Measurements from ENCODE around the gene CFAP20DC. TPM values are rescaled to one million over a fixed set of nuclear protein-coding genes. Genes with fewer than 3 reads are reported as not detected.
"Not testable (repeated sequence)": the region's sequence is repeated elsewhere in the genome, so short reads cannot be mapped to it uniquely, and the experiment has no call there.

Gene CFAP20DC
- total RNA-seq, 2 donors from 2014 or later: 1.8 to 6.2 TPM

- Mint-ChIP-seq H3K4me1 (no peaks in the 10 kb centered on the region), H3K27me3 (no peaks in the 10 kb centered on the region), H3K9me3 (no peaks in the 10 kb centered on the region), H3K27ac (no peak overlapping the region), H3K4me3 (no peak overlapping the region), H3K36me3 (ENCODE audit: low read depth) (no peaks in the 10 kb centered on the region)
- no peak for ATAC-seq (replicated peaks)
Observed at GRCh38 chr3:59056706-59057105, 6.9 kb upstream of the CFAP20DC start.

- no peaks in the 10 kb centered on the region for H3K27me3 Mint-ChIP-seq
- ATAC-seq (replicated peaks): no peak
- H3K4me3 Mint-ChIP-seq: no peak overlapping the region
- no peak overlapping the region for H3K27ac Mint-ChIP-seq
- H3K9me3 Mint-ChIP-seq: no peaks in the 10 kb centered on the region
- H3K36me3 Mint-ChIP-seq (ENCODE audit: low read depth): no peaks in the 10 kb centered on the region
- H3K4me1 Mint-ChIP-seq: no peaks in the 10 kb centered on the region
Observed at GRCh38 chr3:59052803-59053411, 3.1 kb upstream of the CFAP20DC start.

GRCh38 chr3:59050811-59051414, 1.1 kb upstream of the CFAP20DC start:
- H3K27ac Mint-ChIP-seq; H3K4me1 Mint-ChIP-seq; H3K36me3 Mint-ChIP-seq (ENCODE audit: low read depth); H3K4me3 Mint-ChIP-seq; H3K27me3 Mint-ChIP-seq; H3K9me3 Mint-ChIP-seq; ATAC-seq (replicated peaks): not testable (repeated sequence)

- Mint-ChIP-seq H3K4me1 (no peaks in the 10 kb centered on the region), H3K36me3 (ENCODE audit: low read depth) (no peaks in the 10 kb centered on the region), H3K4me3 (no peak overlapping the region), H3K9me3 (no peaks in the 10 kb centered on the region), H3K27ac (no peak overlapping the region), H3K27me3 (no peaks in the 10 kb centered on the region)
- ATAC-seq (replicated peaks): no peak
Observed at GRCh38 chr3:59046839-59047238, 3.0 kb downstream of the CFAP20DC start.

- no peaks in the 10 kb centered on the region for H3K9me3 Mint-ChIP-seq
- no peak for ATAC-seq (replicated peaks)
Observed at GRCh38 chr3:59043391-59043790, 6.4 kb downstream of the CFAP20DC start.

GRCh38 chr3:59040902-59041301, 8.9 kb downstream of the CFAP20DC start:
- Mint-ChIP-seq H3K9me3 (no peaks in the 10 kb centered on the region), H3K27ac (no peak overlapping the region)

More at GRCh38 chr3:59043391-59043790, 6.4 kb downstream of the CFAP20DC start:
- Mint-ChIP-seq H3K4me3 (no peak overlapping the region), H3K4me1 (no peaks in the 10 kb centered on the region), H3K36me3 (ENCODE audit: low read depth) (no peaks in the 10 kb centered on the region), H3K27ac (no peak overlapping the region), H3K27me3 (no peaks in the 10 kb centered on the region)

GRCh38 chr3:59027607-59028006, 22.2 kb downstream of the CFAP20DC start:
- Mint-ChIP-seq H3K36me3 (ENCODE audit: low read depth) (no peaks in the 10 kb centered on the region), H3K27me3 (peaks cover 7% of the 10 kb centered on the region), H3K27ac (no peak overlapping the region), H3K4me3 (no peak overlapping the region), H3K9me3 (peaks cover 4% of the 10 kb centered on the region), H3K4me1 (no peaks in the 10 kb centered on the region)
- no peak for ATAC-seq (replicated peaks)

More at GRCh38 chr3:59040902-59041301, 8.9 kb downstream of the CFAP20DC start:
- H3K4me3 Mint-ChIP-seq: no peak overlapping the region
- no peak for ATAC-seq (replicated peaks)
- H3K36me3 Mint-ChIP-seq (ENCODE audit: low read depth): no peaks in the 10 kb centered on the region
- no peaks in the 10 kb centered on the region for H3K4me1 Mint-ChIP-seq
- H3K27me3 Mint-ChIP-seq: no peaks in the 10 kb centered on the region

GRCh38 chr3:59023612-59024011, 26.2 kb downstream of the CFAP20DC start:
- H3K36me3 Mint-ChIP-seq (ENCODE audit: low read depth): no peaks in the 10 kb centered on the region
- no peak overlapping the region for H3K27ac Mint-ChIP-seq
- H3K4me3 Mint-ChIP-seq: no peak overlapping the region
- H3K27me3 Mint-ChIP-seq: peaks cover 3% of the 10 kb centered on the region
- no peaks in the 10 kb centered on the region for H3K9me3 Mint-ChIP-seq
- no peak for ATAC-seq (replicated peaks)
- no peaks in the 10 kb centered on the region for H3K4me1 Mint-ChIP-seq

GRCh38 chr3:59017617-59017984, 32.2 kb downstream of the CFAP20DC start:
- Mint-ChIP-seq H3K4me3 (no peak overlapping the region), H3K9me3 (no peaks in the 10 kb centered on the region), H3K36me3 (ENCODE audit: low read depth) (no peaks in the 10 kb centered on the region), H3K27ac (no peak overlapping the region), H3K27me3 (no peaks in the 10 kb centered on the region), H3K4me1 (no peaks in the 10 kb centered on the region)
- no peak for ATAC-seq (replicated peaks)

- Mint-ChIP-seq H3K36me3 (ENCODE audit: low read depth) (no peaks in the 10 kb centered on the region), H3K9me3 (no peaks in the 10 kb centered on the region), H3K4me3 (no peak overlapping the region), H3K27me3 (no peaks in the 10 kb centered on the region), H3K4me1 (no peaks in the 10 kb centered on the region), H3K27ac (no peak overlapping the region)
- no peak for ATAC-seq (replicated peaks)
Observed at GRCh38 chr3:59016930-59017616, 32.8 kb downstream of the CFAP20DC start.

GRCh38 chr3:59013611-59014010, 36.2 kb downstream of the CFAP20DC start:
- no peak for ATAC-seq (replicated peaks)
- peaks cover 4% of the 10 kb centered on the region for H3K9me3 Mint-ChIP-seq
- H3K4me3 Mint-ChIP-seq: no peak overlapping the region
- no peaks in the 10 kb centered on the region for H3K36me3 Mint-ChIP-seq (ENCODE audit: low read depth)
- H3K27me3 Mint-ChIP-seq: peaks cover 7% of the 10 kb centered on the region
- H3K27ac Mint-ChIP-seq: no peak overlapping the region
- H3K4me1 Mint-ChIP-seq: no peaks in the 10 kb centered on the region

GRCh38 chr3:59006634-59007517, 42.9 kb downstream of the CFAP20DC start:
- Mint-ChIP-seq H3K4me3 (no peak overlapping the region), H3K4me1 (no peaks in the 10 kb centered on the region), H3K9me3 (peaks cover 4% of the 10 kb centered on the region), H3K36me3 (ENCODE audit: low read depth) (no peaks in the 10 kb centered on the region), H3K27ac (no peak overlapping the region), H3K27me3 (peaks cover 7% of the 10 kb centered on the region)
- ATAC-seq (replicated peaks): no peak

GRCh38 chr3:59001675-59002074, 48.1 kb downstream of the CFAP20DC start:
- Mint-ChIP-seq H3K27me3 (no peaks in the 10 kb centered on the region), H3K4me1 (peaks cover 6% of the 10 kb centered on the region), H3K4me3 (no peak overlapping the region), H3K27ac (no peak overlapping the region), H3K9me3 (no peaks in the 10 kb centered on the region), H3K36me3 (ENCODE audit: low read depth) (no peaks in the 10 kb centered on the region)
- no peak for ATAC-seq (replicated peaks)

GRCh38 chr3:58999774-59000160, 50.1 kb downstream of the CFAP20DC start:
- Mint-ChIP-seq H3K9me3 (no peaks in the 10 kb centered on the region), H3K36me3 (ENCODE audit: low read depth) (no peaks in the 10 kb centered on the region), H3K4me1 (peaks cover 6% of the 10 kb centered on the region), H3K27ac (no peak overlapping the region), H3K4me3 (no peak overlapping the region), H3K27me3 (no peaks in the 10 kb centered on the region)
- no peak for ATAC-seq (replicated peaks)

All from activated T-helper 17 cell treated with anti-CD3 and anti-CD28 coated beads, Interleukin-2, amount 50 U/mL, for 72 hours (primary cell).